DMS53 treated with DMSO at 0.1 percent for 48 hours (cell line): ENCODE data around the gene CACNA2D1.
A peak's percentile ranks its signal among the peaks of the same experiment; 100 is the strongest.

ENCODE experiments used
- DNase-seq: peaks from one replicate; lab custom pipeline; 2025; ENCODE audit not compliant: unreplicated experiment; lab: John Stamatoyannopoulos, UW

Gene CACNA2D1

DNA sequence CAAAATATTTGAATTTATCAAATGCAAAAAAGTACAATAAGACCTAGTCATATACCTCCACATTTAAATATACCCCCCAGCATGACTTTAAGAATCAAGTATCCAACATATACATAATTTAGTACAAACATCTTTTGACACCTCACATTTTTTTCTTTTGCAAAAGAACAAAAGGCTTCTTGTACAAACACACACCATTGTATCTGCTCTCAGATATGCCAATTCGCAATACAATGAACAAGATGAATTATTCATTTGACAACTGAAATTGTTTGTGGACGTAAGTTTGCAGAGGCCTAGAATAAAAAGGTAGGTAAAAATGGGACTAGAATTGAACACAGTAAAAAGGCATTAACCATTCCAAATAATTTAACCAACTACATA, 154.4 kb downstream of the CACNA2D1 start:
- DNase-seq = no peak

DNA sequence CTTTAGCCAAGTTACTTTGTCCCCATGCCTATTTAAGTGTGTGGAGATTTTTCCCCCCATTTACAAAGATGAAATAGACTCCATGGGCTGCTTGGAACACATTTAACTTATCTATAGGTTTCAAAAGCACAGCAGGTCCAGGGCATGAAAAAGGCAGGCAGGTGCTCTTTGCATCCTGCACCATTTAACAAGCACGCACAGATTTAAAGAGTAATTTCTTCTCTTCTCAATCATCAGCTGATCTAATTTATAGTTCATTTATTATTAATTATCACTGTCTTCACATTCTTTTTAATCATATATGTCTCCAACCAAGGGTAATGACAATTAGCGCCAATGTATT, 156.8 kb downstream of the CACNA2D1 start:
- DNase-seq = no peak

DNA sequence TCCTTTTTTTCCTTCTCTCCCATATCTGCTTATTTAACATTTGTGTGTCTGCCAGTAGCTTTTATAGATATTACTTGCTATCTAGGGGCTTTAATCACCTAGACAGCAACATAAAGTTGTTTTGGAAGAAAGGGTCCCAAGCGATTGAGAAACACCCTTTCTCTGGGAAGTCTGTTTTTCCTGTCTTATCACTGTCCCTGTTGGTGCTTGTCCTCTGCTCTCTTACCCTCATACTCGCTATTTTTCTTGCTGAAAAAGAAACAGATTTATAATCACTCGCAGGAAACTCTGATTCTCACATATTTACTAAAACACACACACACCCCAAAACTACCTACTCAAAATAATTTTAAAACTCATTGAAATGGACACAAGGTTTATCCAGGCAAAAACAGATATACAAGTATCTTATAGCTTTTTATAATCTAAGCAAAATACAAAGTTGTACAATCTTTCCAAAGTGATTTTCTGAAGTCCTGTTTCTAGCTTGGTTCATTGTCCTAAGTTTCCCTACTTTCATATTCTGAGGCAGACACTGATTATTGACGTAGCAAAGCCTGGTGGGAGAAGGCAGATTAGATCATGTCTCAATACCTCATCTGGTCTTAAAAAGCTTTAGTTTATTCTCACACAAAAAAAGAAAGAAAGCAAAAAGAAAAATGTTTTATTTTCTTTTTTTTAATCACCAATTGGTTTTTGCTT, 157.3 kb downstream of the CACNA2D1 start:
- no peak for DNase-seq

DNA sequence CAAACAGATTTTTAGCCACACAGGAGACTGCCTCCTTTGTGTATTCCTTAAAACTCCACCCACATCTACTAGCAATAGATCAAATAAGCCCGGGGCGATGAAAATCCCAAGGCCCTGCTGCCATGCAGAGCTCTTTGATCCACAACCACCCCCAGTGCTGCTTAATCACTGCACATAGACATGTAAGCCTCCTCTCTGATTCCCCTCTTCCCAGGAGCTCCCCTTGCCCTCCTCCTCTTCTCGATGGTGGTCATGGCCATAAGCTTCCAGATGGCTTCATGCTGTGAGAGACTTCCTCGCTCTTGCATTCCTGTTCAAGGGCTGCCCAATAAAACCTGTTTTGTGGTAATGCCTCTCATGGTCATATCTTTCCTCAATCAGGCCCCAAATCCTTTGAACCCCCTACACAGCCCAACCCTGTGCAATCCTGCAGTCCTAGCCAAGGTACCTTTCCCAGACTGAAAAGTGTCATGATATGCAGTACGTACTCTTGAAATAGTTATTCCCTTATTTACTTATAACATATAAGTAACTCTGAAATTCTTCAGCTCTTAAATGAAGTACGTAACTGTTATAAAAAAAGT, 158.5 kb downstream of the CACNA2D1 start:
- DNase-seq = no peak

DNA sequence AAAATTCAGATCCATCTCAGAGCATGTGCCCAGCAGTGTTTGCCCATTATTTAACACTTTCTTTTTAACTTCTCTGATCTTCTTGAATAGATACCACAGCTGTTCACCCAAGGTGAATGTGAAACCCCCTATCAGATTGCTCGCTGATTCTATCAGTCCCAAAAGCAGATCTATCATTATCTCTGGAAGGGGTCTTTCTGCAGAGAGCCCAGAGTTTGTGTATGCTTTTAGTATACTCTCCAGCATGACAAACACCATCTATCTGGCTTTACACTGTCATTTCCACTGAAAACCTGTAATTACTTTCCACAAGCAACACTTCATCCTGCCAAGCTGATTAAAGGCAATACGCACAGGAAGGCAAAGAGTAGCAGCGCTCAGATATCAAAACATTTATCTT, 168.2 kb downstream of the CACNA2D1 start:
- no peak for DNase-seq

DNA sequence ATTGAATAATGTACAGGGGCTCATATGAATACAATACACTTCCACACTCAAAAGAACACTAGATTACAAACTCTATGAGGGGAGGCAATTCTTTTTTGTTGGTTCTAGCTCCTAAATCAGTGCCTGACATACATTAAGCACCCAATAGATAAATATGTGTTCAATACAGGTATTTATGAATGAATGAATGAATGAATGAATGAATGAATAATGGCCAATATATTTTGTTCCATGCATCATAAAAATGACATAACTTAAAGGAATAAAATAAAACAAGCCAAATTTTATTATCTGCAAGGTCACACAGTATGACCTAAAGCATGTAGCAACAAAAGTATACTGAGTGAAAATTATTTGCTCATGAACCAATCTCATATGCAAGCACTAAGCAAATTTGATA, 168.9 kb downstream of the CACNA2D1 start:
- no peak for DNase-seq

DNA sequence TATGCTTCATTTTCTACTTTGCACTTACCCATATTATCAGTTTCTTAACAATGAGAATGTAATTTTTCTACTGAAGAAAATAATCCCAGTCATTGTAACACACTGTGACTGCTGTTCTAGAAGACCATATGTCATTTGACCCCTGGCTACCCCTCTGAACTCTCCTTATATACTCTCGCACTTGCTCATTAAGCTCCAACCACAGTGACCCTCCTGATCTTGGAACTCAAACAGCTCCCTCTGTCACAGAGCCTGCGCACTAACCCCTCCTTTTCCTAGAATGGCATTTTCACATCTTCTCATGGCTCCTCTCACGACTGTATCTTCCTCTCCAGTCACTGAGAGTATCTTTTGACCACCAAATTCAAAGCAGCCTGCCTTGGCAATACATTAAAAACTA, 169.7 kb downstream of the CACNA2D1 start:
- no peak for DNase-seq

DNA sequence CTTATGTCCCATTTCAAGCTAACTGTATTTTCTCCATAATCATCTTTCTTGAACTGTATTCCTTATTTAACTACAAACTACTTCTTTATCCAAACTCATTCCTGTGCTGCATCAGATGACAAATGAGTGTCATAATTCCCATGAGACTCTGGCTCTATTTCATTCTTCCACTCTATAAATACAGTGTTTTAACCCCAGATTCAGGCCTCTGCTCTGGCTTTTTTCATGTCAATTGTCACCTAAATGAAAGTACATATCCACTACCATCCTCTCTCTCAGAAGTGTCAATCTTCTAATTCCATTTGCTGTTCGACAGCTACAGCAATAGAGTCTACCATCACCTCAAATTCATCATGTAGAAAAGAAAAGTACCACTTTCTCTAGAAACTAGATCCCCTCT, 172.7 kb downstream of the CACNA2D1 start:
- no peak for DNase-seq

DNA sequence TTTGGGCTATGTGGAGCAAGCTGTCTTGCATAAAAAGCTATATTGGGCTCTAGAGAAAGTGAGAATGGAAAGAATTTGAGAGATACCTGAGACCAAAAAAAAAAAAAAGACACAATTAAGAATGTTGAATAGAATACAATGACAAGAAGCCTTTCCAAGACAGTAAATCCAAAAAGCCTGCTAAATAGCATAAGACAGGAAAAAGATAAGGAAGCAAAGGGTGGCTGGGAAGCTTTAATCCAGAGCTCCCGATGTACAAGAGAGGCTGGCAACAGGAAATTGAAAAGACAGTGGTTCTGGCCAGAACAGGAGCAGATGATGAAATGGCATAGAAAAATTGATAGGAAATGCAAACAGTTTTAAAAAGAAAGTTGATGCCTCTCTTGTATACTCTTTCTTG, 174.9 kb downstream of the CACNA2D1 start:
- DNase-seq = no peak

DNA sequence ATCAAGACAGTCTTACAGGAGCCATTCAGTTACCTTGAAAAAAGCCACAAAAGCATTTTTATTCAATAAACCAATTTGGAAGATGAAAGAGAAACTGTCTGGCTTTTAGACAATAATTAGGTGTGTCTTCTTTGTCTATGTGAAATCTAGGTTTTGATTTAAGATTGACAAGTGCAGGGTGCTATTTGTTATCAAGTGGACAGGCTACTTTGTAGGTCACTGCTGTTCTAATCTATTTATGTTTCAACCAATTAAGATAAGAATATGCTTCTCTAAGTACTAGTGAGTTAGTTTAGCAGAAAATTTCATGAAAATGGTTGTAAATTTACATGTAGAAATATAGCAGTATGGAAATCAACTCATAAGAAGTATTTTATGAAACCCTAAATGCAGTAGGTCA, 177.5 kb downstream of the CACNA2D1 start:
- no peak for DNase-seq

DNA sequence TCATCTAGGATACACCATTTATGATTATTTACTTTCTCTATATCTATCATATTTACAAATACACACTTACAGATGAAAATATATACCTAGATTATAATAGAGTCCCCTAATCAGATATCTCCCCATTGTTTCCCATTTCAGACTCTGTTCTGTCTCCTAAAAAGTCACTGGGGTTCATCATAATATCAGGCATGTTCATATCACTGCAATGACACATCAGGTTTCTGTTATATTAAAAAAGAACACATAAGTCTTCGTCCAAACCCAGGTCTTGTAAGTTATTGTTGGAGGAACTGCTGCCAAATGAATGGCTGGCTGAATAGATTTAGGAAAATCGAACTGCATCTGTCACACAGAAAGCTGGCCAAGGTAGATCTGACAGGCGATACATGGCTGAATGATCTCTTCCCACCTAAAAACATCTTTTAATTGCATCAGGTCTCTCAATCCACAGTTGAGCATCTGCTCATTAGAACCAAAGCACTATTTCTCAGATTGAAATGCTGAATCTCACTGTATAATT, 178.7 kb downstream of the CACNA2D1 start:
- no peak for DNase-seq

DNA sequence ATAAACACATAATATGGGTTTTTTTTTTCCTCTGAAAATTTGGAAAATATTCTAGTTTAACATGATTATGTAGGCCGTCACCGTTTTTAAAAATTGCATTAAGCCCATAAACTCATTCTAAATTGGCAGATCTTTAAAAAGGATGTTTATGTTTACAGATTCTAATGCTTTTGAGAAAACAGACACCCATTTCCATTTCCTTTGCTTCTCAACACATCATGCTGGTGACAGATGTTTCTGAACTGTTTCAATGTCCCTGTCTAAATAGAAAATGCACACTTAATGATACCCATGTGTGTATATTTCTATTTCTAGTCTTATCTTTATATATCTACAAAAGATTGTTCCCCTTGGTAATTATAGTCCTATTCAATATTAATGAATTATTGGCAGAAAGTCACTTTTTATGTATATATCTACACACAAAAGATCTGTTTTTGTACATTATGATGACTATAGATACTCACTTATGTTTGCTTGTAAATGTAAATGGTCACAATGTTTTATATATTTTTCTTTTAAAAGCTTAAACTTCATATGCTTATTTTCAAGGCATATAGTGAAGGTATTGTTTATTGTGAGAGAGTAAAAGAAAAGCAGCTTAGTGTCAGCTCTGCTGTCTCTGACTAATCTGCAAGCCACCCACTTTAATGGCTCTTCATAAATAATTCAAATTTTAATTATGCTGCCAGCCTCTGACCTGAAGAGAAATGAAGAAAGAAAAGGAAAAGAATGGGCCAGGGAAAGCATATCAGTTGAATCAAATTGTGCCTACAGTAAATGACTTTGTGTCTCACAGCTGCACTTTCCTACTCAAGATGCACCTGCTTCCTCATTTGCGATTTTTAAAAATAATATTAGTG, 179.4 kb downstream of the CACNA2D1 start:
- DNase-seq = no peak

DNA sequence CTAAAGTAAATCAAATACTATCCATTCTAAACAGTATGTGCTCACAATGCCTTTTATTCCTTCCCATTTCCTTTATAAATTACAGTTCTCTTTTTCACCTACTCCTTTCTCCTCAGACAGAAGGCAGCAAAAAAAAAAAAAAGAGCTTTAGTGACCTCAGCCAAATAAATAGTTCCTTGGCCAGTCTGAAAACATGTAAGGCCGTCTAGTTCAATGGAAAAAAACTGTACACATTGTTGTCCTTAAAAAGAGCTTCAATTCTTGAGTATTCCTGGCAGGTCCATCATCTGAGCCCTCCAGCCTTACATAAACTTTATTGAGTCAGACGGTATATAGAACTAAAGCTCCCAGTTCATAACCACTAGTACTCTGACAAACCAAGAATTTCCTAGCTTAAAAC, 185.4 kb downstream of the CACNA2D1 start:
- no peak for DNase-seq

DNA sequence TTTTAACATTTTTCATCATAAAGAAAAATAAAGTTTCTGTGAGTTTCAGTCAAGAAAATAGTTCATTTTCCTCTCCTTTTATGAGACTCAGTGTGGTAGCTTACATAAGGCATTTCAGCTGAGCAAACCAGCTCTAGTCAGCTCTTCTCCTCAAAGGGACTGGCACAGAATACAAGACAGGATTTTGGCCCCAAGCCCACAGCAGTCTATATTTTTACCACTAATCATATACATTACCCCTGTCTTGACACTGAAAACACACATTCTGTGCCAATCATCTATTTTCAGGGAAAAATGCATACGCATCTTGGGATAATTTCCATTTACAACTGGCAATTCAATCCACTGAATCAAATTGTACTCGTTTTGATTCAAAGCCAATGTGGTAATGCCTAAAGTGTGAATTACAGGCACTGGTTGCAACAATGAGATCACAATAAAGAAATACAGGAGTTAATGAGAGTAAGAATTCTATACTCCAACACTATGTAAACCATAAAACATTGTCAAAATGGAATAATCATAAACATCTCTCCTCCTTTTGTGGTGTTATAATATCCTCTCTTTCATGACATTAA, 186.4 kb downstream of the CACNA2D1 start:
- DNase-seq = no peak

DNA sequence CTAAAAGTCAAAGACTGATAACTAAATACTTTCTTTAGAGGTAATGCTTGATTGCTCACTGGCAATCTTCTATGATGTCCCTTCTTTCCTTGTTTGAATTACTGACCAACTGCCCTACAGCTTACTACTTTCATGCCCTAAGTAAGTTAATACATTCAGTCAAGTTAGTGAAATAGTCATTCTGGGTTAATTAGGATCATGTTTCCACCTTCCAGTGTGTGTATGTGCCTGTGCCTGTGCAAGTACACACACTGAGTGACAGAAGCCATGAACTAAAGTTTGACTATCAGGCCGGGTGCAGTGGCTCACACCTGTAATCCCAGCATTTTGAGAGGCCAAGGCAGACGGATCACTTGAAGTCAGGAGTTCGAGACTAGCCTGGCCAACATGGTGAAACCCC, 187.9 kb downstream of the CACNA2D1 start:
- DNase-seq = no peak

DNA sequence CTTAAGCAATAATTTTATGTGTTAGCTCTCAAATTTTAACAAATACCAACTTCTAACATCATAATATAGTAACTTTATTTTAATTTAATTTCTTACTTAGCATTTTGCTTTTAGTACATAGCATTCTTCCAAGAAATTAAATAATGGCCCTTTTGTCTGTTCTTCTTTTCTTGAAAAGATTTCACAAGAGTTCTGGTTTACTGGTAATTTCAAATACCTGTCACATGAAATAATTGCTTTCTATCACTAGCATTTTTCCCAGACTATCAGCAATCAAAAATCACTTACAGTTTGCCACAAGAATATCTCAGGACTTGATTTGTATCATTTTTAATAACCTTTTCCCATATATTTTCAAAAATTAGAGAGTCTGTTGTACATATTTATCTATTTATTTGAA, 193.0 kb downstream of the CACNA2D1 start:
- no peak for DNase-seq

DNA sequence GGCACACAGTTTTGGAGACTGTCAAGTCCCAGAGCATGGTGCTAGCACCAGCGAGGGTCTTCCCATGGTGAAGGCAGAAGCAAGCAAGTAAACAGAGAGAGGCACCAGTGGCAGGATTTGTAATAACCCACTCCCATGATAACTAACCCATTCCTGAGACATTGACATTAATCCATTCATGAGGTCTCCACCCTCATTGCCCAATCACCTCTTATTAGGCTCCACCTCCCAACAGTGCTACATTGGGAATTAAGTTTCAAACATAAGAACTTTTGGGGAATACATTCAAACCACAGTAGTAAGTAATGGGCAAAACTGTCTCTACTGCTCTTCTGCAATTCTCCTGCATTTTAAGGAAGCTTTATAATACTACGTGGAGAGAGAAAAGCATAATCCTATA, 193.6 kb downstream of the CACNA2D1 start:
- DNase-seq = no peak

DNA sequence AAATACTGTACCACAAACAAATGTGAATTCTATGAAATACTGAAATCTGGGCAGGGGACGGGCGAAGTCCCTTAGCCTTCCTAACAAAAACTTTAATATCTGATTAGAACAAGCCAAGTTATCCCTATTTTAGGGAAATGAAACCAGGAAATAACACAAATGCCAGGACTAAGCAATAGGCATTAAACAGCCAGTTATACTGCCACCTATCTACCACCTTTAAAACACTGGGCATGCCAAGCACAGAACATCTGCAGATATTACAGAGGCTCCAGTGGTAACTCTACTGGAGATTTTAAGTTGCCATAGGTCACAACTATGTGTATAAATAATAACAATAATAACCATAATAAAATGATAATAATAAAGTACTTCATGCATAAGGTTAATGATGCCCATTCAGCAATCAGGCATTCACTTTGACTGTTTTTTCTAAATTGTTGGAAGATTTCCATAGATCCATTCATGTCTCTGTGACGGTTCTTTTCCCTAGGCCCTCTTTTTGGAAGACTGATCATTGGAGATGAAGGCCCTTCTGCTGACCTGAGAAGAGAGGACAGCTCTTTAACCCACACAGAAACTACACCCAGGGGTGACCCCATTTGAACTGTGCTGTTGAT, 195.7 kb downstream of the CACNA2D1 start:
- DNase-seq = peak; percentile 64

DNA sequence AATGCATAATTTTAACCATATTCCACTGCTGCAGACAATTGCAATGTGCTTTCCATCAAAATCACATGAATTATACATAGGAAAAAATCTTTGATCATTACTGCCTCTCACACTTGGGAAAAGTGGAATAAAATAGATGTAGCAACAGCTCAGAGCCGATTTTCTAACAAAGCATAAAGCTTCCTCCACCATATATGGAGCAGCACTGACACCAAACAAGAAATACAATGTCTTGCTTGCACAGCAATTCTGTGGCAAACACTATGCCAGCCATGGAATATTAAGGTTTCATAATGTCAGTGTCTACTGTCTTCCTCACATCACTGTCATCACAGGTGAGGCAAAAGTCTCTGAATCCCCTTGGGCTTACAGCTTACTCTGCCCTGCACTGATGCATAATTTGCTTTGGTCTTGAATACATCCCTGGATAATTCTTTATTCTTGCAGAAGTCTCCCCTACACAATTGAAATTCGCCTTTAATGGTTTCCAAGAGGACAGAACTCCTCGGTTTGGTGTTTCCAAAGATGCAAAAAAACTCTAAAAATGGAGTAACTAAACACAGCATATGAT, 198.5 kb downstream of the CACNA2D1 start:
- DNase-seq = no peak

DNA sequence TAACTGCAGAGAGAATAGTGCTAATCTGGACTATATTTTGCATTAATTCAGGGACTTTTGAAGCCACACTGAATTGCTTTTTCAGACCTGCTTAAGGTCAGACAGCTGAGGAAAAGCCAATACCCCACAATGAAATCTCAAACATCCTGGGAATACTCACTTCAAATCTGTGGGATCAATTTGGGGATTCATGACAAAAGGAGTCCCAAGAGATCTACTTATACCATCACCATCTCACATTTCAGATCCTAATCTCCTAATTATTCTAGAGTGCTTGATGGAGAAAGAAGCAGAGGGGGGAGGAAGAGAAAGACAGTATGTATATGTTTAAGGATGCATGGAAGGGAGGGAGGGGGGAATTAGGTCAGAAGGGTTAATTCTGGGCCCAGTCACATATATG, 202.2 kb downstream of the CACNA2D1 start:
- DNase-seq = no peak

DNA sequence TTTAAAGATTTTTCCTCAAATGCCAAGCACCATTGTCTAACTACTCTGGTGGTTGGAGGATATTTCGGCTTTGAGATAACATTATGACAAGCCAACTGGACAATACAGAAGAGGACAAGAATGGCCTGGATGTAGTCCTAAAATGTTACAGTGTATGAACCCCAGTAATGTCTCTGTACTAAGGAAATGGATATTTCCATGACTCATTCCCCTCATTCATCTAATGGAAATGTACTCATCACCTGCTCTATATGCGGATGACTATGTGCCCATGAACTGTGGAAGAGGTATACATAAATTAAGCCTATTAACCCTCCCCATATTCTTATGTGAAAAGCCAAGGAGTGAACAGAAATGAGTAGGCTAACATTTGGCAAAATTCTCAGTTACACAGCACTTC, 207.9 kb downstream of the CACNA2D1 start:
- DNase-seq = no peak
